Raji (cell line): Measurements from ENCODE around the gene GLT1D1.

Source experiments
- POLR2A ChIP-seq: IDR thresholded peaks from 2 replicates; pipeline ENCODE4 v1.6.1; 2011; ENCODE audit warnings: low read depth, low read length, control low read depth; ENCODE audit not compliant: insufficient read depth

The GLT1D1 gene

DNA sequence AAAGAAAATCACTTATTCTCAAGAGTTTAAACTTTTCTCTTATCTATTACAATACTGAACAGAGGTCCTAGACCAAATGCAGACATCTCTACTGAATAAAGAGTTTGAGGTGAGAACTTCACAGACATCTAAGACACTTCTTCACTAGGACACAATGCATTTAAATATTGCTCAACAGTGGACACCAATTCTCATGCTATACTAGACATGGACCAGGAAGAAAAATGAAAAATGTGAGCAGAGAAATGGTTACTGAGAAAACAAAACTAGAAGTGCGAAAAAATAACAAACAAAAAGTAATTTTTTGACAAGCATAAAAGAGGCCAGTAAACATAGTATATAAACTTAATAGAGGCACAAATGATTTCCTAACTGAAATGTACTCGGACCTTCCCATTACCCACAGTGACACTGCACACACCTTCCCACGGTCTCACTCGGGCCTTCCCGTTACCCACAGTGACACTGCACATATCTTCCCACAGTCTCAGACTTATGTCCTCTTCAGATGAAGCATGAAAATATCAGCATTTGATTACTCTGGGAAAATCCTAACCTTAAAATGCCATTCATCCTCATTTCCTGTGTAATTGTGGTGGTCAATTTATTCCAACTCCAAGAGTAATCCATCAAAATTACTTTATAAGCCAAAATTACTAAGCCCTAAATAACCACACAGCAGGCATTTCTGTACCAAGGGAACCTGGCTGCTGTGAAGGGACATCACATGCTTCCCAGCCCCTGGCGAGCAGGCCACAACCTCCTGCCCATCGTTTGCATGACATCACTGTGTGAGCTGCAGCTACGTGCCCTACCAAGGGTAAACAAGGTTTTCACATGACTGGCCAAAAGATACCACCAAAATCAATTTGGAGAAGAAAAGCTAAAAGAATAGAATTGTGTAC, 35.9 kb upstream of the GLT1D1 start:
- TF ChIP-seq POLR2A = 0 out of 2 replicates have a peak, but pooled peaks have one; percentile 28

DNA sequence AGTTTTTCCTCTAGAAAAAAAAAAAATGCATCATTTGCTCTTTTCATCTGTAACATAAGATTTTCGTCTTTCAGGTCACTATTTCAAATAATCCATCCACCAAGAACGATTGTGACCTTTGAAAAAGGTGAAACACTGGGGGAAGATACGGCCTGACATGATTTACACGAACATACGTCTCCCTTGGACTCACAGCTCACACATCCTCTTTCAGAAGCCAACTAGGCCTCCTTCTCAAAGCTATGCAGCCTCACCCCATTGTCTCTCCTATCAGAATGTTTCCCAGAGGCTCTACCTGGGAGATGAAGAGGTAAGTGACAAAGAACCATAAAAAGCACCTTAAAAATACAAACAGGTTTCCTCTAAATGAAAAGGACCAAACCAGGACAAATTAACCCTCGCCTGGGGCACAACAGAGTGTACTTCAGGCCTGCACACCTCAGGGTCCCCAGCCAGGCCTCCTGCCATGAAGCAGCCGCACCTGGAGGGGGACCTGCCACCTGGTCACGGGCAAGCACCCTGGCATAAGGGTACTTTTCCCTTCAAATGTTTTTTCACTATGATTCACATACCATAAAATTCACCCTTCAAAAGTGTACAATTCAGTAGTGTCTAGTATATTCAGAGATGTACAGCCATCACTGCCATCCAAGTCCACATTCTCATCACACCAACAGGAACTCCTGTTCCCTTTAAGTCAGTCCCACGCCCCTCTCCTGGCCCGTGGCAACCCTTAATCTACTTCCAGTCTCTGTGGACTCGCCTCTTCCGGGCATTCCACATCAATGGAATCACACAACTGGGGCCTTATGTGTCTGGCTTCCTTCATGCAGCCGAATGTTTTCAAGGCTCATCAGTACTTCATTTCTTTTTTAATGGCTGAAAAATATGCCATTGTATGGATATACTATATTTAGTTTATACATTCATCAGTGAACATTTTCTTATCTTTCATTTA, 34.9 kb upstream of the GLT1D1 start:
- no peak for TF ChIP-seq POLR2A

DNA sequence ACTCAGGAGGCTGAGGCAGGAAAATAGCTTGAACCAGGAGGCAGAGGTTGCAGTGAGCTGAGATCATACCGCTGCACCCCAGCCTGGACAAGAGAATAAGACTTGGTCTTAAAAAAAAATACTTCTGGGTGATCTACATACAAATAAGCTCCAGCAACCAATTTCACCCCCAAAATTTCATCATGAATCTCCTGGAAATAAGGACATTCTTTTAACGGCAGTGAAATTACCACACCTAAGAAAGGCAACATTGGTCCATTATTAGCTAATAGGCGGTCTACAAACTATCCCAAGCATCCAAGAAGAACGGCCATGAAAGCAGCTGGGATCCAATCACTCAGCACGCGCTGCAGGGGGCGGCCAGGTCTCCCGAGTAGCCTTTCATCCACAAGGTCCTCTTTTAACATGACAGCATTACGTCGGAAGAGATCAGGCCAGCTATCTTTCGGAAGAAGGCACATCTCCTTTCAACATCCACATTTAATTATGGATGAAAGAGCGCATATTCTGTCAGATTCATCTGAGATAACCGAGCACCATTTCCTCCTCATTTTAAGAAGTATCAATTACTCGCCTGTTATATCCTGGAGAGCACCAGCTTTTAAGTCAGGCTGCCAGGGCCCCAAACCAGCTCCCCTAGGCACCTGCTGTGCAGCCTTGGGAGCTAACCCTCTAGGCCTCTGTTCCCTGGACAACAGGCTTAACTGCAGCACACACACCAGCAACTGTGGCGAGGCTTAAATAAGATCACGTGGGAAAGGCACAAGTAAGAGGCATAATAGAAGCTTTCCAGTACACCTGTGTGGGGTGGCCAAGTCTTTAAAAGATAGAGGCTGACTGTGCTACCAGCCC, 33.8 kb upstream of the GLT1D1 start:
- TF ChIP-seq POLR2A = no peak

DNA sequence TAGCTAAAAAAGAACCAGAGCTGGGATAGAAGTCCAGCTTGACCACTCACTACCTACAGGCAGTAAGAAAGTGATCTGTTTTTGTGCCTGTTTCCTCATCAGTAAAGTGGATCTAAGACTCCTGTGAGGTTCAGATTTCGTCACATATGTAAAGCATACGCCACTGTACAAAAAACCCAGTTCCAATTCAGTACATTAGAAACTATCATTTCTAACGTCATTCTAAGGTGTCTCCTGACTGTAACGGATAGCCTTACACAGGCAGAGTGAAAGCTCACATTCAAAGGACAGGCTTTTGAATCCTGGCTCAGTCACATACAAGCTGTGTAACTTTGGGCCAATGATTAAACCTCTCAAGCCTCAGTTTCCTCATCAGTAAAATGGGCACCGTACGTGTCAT, 33.0 kb upstream of the GLT1D1 start:
- TF ChIP-seq POLR2A = no peak

DNA sequence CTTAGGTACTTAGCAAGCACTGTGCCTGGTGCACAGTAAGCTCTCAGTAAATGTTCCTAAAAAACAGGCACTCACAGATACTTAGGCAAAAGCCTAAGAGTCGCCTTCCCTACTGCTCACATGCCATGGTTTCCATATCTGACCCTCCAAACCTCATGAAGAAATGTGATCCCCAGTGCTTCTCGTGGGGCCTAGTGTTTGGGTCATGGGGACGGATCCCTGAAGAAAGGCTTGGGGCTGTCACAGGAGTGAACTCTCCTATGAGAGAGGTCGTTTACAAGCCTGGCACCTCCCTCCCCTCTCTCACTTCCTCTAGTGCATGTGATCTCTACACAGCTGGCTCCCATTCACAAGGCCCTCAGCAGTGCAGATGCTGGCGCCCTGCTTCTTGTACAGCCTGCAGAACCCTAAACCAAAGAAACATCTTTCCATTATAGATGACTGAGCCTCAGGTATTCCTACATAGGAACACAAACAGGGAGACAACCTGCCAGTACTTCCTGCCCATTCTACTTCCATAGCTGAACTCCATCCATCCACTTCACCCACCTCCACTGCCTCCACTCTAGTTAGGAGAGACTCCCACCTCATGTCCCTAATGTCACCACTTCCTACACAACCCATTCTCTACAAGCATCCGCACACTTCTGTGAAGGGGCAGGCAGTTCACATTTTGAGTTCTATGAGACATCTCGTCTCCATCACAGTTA, 32.4 kb upstream of the GLT1D1 start:
- no peak for TF ChIP-seq POLR2A

DNA sequence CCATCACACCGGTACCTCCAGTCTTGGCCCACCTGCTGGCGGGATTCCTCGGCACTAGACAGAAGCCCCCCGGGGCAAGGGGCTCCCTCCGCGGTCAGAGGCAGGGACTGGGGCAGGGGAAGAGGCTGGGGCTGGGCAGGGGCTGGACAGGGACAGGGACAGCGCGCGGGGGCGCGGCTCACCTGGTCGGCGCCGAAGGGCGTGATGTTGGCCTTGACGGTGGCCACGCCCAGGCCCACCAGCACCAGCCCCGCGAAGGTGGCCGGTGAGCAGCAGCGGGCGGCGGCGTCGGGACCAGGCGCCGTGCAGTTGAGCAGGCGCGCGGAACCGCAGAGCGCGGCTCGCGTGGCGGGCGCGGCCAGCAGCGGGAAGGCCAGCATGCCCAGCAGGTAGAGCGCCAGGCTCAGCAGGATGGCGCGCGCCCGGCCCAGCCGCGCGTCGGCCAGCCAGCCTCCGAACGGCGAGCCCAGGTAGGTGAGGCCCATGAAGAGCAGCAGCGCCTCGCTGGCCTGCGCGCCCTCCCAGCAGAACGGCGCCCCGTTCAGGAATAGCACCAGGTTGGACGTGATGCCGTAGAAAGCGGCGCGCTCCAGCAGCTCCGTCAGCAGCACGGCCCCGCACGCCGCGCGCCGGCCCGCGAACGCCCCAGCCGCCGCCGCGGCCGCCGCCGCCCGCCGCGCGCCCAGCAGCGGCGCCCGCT, 29.9 kb upstream of the GLT1D1 start:
- TF ChIP-seq POLR2A = peak; percentile 14; the same call in 1 of the 2 replicates

DNA sequence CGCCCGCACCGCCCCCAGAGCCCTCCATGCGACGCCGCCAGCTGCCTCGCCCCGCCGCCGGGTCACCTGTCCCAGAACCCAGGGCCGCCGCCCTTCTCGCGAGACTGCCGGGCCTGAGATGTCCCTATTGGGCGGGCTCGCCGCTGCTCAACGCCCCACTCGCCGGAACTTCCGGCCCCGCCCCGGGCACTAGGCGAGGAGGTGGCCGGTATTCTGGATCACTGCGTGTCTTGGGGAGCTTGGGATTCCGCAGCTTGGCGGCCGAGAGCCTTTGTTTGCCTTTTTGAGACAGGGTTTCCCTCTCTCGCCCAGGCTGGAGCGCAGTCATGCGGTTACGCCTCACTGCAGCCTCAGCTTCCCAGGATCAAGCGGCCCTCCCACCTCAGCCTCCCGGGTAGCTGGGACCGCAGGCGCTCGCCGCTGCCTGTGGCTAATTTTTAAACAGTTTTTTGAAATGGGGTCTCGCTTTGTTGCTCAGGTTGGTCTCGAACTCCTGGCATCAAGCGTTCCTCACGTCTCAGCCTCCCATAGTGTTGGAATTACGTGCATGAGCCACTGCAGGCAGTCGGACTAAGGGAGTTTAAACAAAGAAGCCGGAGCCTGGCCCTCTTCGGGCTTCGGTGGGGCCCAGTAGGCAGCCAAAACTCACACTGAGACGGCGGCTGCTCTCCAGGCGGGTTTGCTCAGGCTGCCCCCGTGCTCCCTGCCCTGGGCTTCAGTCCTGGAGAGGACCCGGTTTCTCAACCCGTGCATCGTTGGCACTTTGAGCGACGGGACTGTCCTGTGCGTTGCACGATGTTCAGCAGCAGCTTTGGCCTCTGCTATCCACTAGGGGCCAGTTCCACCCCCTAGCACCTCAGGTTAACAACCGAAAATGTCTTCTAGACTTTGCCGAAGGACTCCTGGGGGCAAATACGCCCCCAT, 29.1 kb upstream of the GLT1D1 start, which contains the start of gene SLC15A4:
TSS of gene SLC15A4 (minus strand) at position 43 of the 924 bp plus-strand sequence. CDS start at position 28, 15 bp downstream.
- TF ChIP-seq POLR2A = peak; percentile 89

DNA sequence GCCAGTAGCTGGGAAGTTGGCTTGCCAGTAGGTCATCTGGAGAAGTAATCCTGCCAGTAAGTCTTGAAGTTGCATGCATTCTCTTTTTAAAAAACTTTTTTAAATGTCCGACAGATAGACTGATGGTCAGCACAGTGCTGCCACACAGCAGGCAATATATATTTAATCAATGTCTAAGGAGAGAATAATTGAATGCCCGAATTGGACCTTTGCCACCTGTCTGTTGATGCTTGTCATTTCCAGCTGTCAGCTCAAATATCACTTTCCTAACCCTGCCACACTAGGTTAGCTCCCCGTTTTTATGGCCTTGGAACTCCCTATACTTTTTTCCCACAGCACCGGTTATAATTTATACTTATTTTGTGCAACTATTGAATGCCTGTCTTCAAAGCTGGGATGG, 27.4 kb upstream of the GLT1D1 start:
- no peak for TF ChIP-seq POLR2A

DNA sequence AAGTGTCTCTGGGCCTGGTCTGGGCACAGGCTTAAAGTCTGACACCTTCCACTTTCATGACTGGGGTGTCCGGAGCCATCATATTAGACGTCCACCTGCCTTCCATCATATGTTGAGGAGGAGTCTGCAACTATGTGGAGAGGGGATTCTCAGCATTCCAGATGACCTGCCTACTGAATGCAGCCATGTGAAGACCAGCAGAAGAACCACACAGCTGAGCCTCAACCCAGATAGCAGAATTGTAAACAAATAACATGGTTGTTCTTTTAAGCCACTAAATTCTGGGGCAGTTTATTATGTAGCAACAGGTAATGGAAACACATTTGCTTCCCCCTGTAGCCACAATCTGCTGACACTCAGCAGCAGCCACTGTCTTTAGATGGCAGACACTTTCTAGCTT, 25.6 kb upstream of the GLT1D1 start:
- TF ChIP-seq POLR2A = no peak

DNA sequence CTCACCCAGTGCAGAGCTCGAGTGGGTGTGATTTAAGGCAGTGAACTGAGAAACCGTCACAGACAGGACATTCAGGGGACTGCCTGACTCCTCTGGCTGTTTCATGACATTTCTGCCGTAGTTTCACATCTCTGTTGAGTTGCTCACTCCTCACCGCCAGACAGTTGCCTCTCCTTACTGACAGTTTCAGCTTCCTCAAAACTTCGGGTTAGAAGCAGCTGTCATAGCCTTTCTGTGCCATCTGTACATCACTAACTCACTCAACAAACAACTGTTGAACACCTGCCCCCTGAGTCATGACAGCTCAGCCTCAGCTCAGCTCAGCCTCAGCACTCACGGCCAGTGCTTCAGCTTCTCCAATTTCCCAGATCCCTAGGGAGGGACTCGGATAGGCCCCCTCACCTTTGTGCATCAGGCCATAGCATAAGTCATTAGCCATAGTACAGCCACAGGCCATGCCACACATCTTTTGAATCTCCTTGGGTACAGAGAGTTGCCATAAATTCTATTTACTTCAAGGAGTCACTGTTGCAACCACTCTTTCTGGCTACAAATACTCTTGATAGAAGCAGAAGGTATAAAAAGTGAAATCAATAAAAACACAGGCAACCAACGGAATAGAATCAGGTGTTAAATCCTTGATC, 23.3 kb upstream of the GLT1D1 start:
- peak; percentile 49; the same call in 1 of the 2 replicates for TF ChIP-seq POLR2A

DNA sequence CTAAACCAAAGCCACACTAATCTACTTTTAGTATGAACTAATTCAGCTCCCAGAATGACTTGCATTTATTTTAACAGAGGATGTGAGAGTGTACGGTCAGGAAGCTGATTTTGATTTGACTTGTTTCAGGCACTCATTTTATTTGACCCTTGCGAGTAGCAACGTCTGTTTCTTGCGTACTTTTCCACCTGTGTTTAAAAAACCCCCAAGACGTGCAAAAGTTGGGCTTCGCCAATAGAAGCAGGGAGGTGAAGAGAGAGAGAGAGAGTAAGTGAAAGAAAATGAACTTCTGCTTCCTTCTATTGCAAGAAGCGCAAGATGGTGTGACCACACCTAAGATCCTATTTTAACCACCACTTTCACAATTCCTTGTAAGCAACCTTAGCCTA, 22.8 kb upstream of the GLT1D1 start:
- no peak for TF ChIP-seq POLR2A

DNA sequence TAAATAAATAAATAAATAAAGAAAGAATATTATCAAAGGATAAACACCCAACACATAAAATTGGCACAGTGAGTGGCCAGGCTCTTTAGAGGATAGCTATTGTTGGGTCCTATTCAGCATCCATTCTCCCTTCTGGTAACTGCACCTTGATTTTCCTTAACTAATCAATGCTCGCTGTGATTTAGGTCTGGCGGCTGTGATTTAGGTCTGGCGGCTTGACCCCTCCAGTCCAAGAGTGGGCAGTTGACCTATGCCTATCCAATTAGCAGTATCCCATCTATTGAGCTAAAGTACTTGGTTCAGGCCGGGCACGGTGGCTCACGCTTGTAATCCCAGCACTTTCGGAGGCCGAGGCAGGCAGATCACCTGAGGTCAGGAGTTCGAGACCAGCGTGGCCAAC, 19.9 kb upstream of the GLT1D1 start:
- no peak for TF ChIP-seq POLR2A
